Omental fat pad (tissue), 4 donors: ENCODE data around the gene KLHL22. TPM values are rescaled to one million over a fixed set of nuclear protein-coding genes. Genes with fewer than 3 reads are reported as not detected.

Source experiments
- ATAC-seq: fragments of 150-250 bp; one replicate; pipeline ENCODE4 v1.9.1; 2016; ENCODE audit warnings: mild to moderate bottlenecking, moderate library complexity; ENCODE audit not compliant: low FRiP score
- DNase-seq: peaks from one replicate; pipeline ENCODE4 v3.0.0-alpha.2; 2019; ENCODE audit warnings: low spot score
- total RNA-seq, 4 donors: library from RNA; depleted of rRNA; stranded (reverse); fragments of >200 nt; gene quantifications; one replicate each; pipeline ENCODE4 v1.1.0, GENCODE V29; 2016
- TF ChIP-seq, protein P1 (sequence below), 3 donors: fragments of 450-650 bp; IDR thresholded peaks; one replicate each; pipeline ENCODE4 v1.5.1; 2016 to 2017; ENCODE audit warnings: antibody characterized with exemption in 3 of 3, mild to moderate bottlenecking in 3 of 3, moderate library complexity in 2 of 3

KLHL22 gene
- total RNA-seq, 4 donors from 2014 or later = 19.8 to 45.0 (median 32.9) TPM

DNA sequence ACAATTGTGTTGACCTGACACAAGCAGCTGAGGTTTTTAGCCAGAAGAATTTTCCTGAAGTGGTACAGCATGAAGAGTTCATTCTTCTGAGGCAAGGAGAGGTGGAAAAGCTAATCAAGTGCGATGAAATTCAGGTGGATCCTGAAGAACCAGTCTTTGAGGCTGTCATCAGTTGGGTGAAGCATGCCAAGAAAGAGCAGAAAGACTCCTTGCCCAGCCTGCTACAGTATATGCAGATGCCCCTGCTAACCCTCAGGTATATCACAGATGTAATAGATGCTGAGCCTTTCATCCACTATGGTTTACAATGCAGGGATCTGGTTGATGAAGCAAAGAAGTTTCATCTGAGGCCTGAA lies 45.1 kb downstream of the KLHL22 start:
- TF ChIP-seq, protein P1, sequence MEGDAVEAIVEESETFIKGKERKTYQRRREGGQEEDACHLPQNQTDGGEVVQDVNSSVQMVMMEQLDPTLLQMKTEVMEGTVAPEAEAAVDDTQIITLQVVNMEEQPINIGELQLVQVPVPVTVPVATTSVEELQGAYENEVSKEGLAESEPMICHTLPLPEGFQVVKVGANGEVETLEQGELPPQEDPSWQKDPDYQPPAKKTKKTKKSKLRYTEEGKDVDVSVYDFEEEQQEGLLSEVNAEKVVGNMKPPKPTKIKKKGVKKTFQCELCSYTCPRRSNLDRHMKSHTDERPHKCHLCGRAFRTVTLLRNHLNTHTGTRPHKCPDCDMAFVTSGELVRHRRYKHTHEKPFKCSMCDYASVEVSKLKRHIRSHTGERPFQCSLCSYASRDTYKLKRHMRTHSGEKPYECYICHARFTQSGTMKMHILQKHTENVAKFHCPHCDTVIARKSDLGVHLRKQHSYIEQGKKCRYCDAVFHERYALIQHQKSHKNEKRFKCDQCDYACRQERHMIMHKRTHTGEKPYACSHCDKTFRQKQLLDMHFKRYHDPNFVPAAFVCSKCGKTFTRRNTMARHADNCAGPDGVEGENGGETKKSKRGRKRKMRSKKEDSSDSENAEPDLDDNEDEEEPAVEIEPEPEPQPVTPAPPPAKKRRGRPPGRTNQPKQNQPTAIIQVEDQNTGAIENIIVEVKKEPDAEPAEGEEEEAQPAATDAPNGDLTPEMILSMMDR (IDR thresholded peaks at IDR 0.05) = no peak
- ATAC-seq (no peak), DNase-seq (no peak)

GRCh38 chr22:20449819-20450550 lies 45.6 kb downstream of the KLHL22 start:
- TF ChIP-seq, protein P1 (IDR thresholded peaks at IDR 0.05) = no peak
- DNase-seq (no peak), ATAC-seq (no peak)

DNA sequence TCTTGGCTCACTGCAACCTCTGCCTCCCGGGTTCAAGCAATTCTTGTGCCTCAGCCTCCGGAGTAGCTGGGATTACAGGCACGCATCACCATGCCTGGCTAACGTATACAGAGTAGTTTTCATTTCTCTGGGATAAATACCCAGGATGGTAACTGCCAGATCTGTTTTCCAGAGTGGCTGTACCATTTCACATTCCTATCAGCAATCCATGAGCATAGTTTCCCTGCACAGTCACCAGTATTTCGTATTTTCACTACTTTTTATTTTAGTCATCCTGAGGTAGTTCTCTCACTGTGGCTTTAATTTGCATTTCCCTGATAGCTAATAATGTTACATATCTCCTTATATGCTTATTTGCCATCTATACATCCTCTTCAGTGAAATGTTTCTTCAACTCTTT lies 47.0 kb downstream of the KLHL22 start:
- DNase-seq (no peak), ATAC-seq (no peak)
- TF ChIP-seq, protein P1 (IDR thresholded peaks at IDR 0.05) = no peak

DNA sequence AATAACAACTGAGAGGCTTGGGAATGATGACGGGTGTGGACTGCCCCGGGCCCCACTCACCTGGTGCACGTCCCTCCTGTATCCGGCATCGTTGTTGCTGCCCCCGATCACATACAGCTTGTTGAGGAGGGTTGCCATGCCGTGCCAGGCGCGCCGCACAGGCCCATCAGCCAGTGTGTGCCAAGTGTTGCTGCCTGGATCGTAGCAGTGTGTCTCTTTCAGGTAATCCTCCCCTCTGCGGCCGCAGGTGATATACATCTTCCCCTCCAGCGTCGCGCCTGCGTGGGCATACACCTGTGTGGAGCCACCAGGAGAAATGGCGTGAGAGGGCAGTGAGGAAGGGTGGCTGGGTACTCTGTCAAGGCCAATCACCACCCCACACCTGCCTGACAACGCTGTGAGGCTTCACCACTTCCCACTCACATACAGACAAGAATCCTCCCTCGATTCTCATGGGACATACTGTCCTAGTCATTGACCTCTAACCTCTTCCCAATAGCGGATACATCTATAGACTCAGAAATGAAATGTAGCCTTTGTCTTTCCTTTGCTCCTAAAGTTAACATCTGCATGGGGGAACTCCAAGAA lies 49.1 kb downstream of the KLHL22 start:
- no peak for DNase-seq
- no peak for ATAC-seq
- TF ChIP-seq, protein P1 (IDR thresholded peaks at IDR 0.05) = no peak

GRCh38 chr22:20444325-20444724 lies 51.3 kb downstream of the KLHL22 start:
- no peak for ATAC-seq

DNA sequence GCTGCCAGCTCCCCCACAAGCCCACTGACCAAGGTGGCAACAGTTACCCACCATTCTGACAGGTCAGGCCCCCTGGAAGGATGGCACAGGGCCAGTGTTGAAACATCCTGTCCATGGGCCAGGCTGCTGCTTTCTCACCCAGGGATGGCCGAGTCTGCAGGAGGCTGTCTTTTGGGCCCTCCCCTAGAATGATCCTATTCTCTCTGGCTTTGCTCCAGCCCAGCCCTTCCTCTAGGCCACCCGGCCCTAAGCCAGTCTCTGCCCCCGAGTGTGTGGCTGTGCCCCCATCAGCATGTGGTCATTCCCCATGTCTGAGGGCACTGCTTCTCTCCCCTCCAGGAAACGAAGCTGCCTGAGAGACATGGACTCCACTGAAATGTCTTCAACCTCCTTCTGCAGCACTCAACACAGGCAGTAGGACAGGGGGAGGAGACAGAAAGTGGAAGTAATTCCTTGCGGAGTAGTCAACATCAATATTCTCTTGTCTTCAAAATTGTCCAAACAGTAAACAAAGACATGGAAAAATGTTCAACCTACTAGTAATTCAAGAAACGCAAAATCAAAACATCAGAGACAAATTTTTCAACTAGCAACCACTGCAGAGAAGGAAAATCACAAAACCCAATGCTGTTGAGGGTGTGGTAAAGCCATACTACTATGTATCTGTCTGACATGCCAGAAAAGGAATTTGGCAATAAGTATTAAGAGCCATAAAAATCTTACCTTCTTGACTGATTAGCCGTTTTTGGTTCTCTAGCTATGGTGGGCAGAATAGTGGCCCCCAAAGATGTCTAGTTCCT lies 52.9 kb downstream of the KLHL22 start:
- DNase-seq (no peak), ATAC-seq (no peak)
- TF ChIP-seq, protein P1 (IDR thresholded peaks at IDR 0.05) = no peak

More at GRCh38 chr22:20444325-20444724, 51.3 kb downstream of the KLHL22 start:
- TF ChIP-seq, protein P1 (IDR thresholded peaks at IDR 0.05) = no peak
- no peak for DNase-seq
